MCF 10A (cell line): ENCODE measurements around the gene NDST4. TPM values are rescaled to one million over a fixed set of nuclear protein-coding genes. Genes with fewer than 3 reads are reported as not detected.

Experiments used
- BruUV-seq: library from RNA; stranded (reverse); fragments of 400-500 nt; replicated peaks from 2 replicates; lab custom pipeline; 2021; lab: Mats Ljungman, UMichigan
- CTCF ChIA-PET: fragments of 300-600 bp; sonication (Branson Sonifier 250); formaldehyde crosslinking; extraction: SDS; loops from one replicate; lab custom pipeline; 2021; ENCODE audit warnings: antibody characterized with exemption, inconsistent platforms; lab: Yijun Ruan, JAX
- POLR2A ChIA-PET: fragments of 300-600, 350-650 bp; sonication (Branson Sonifier 250); formaldehyde crosslinking; extraction: SDS; loops from one replicate; lab custom pipeline; 2020; ENCODE audit warnings: antibody characterized with exemption, inconsistent platforms; lab: Yijun Ruan, JAX
- DNase-seq: peaks from one replicate; pipeline ENCODE4 v3.0.0-alpha.2; 2018; ENCODE audit not compliant: unreplicated experiment
- H3K27ac Mint-ChIP-seq: one replicate; pipeline ENCODE4 v1.8.0; 2022; ENCODE audit warnings: mild to moderate bottlenecking, low read depth, mixed read lengths; ENCODE audit not compliant: unreplicated experiment
- H3K27me3 Mint-ChIP-seq: one replicate; pipeline ENCODE4 v1.8.0; 2022; ENCODE audit warnings: mixed read lengths; ENCODE audit not compliant: insufficient read depth, unreplicated experiment
- H3K36me3 Mint-ChIP-seq: one replicate; pipeline ENCODE4 v1.8.0; 2022; ENCODE audit warnings: mild to moderate bottlenecking, moderate library complexity, mixed read lengths; ENCODE audit not compliant: insufficient read depth, unreplicated experiment
- H3K4me1 Mint-ChIP-seq: one replicate; pipeline ENCODE4 v1.8.0; 2022; ENCODE audit warnings: mixed read lengths; ENCODE audit not compliant: insufficient read depth, unreplicated experiment
- H3K4me3 Mint-ChIP-seq: one replicate; pipeline ENCODE4 v1.8.0; 2022; ENCODE audit warnings: mild to moderate bottlenecking, moderate library complexity, mixed read lengths; ENCODE audit not compliant: unreplicated experiment
- H3K9me3 Mint-ChIP-seq: one replicate; pipeline ENCODE4 v1.8.0; 2022; ENCODE audit warnings: mixed read lengths; ENCODE audit not compliant: unreplicated experiment
- CTCF ChIP-seq: fragments of 200-600 bp; IDR thresholded peaks from one replicate; pipeline ENCODE4 v1.8.0; 2022; ENCODE audit warnings: antibody characterized with exemption, mild to moderate bottlenecking; ENCODE audit not compliant: unreplicated experiment
- intact Hi-C: fragments of 100-400 bp; cut with micrococcal nuclease; formaldehyde crosslinking; loops from 2 replicates; pipeline ENCODE4 v1.14.1; 2022
- total RNA-seq: library from RNA; stranded (reverse); gene quantifications from 2 replicates; pipeline ENCODE4 v1.2.3, GENCODE V29; 2022

The NDST4 gene
- total RNA-seq, 1 experiment from 2014 or later: not detected

GRCh38 chr4:114921790-114922591 is 191.4 kb downstream of the NDST4 start:
- no peak for DNase-seq
- ChIA-PET POLR2A (interaction anchor here (1.1 kb wide), 1 partner anchor 28 kb away, joined by 3 read pairs; no protein-coding TSS in a partner anchor), CTCF (no interaction called here)
- no peak for TF ChIP-seq CTCF
- H3K4me3 Mint-ChIP-seq: no peak overlapping the region
- no peaks in the 10 kb centered on the region for H3K36me3 Mint-ChIP-seq
- no TSS peak for BruUV-seq
- peaks cover 45% of the 10 kb centered on the region for H3K27me3 Mint-ChIP-seq
- no peaks in the 10 kb centered on the region for H3K9me3 Mint-ChIP-seq
- intact Hi-C loops: no loop called here
- H3K4me1 Mint-ChIP-seq: peaks cover 6% of the 10 kb centered on the region
- H3K27ac Mint-ChIP-seq: no peak overlapping the region

- ChIA-PET POLR2A (no interaction called here), CTCF (no interaction called here)
- no TSS peak for BruUV-seq
- DNase-seq: no peak
- H3K4me1 Mint-ChIP-seq: peaks cover 6% of the 10 kb centered on the region
- H3K36me3 Mint-ChIP-seq: no peaks in the 10 kb centered on the region
- no peak for TF ChIP-seq CTCF
- no peaks in the 10 kb centered on the region for H3K9me3 Mint-ChIP-seq
- no peak overlapping the region for H3K27ac Mint-ChIP-seq
- H3K27me3 Mint-ChIP-seq: peaks cover 51% of the 10 kb centered on the region
- intact Hi-C loops: no loop called here
- H3K4me3 Mint-ChIP-seq: no peak overlapping the region
Observed at GRCh38 chr4:114921191-114921590, 192.2 kb downstream of the NDST4 start.

- POLR2A ChIA-PET: no interaction called here
- DNase-seq: no peak
- H3K9me3 Mint-ChIP-seq: peaks cover 5% of the 10 kb centered on the region
- H3K27ac Mint-ChIP-seq: no peak overlapping the region
- H3K4me1 Mint-ChIP-seq: no peaks in the 10 kb centered on the region
- H3K36me3 Mint-ChIP-seq: no peaks in the 10 kb centered on the region
- no TSS peak for BruUV-seq
- no peak for TF ChIP-seq CTCF
- H3K27me3 Mint-ChIP-seq: peaks cover 4% of the 10 kb centered on the region
- CTCF ChIA-PET: no interaction called here
- intact Hi-C loops: no loop called here
- H3K4me3 Mint-ChIP-seq: no peak overlapping the region
Observed at GRCh38 chr4:114911111-114911510, 202.3 kb downstream of the NDST4 start.

GRCh38 chr4:114907568-114907967 is 205.9 kb downstream of the NDST4 start:
- H3K27ac Mint-ChIP-seq: no peak overlapping the region
- peaks cover 15% of the 10 kb centered on the region for H3K27me3 Mint-ChIP-seq
- no peak for DNase-seq
- ChIA-PET POLR2A (interaction anchor here (0.7 kb wide), 1 partner anchor 1745 kb away, joined by 3 read pairs; no protein-coding TSS in a partner anchor), CTCF (interaction anchor here (0.6 to 0.9 kb wide), 2 partner anchors 124 to 223 kb away, joined by 4 read pairs; no protein-coding TSS in a partner anchor)
- H3K36me3 Mint-ChIP-seq: no peaks in the 10 kb centered on the region
- H3K4me3 Mint-ChIP-seq: no peak overlapping the region
- no TSS peak for BruUV-seq
- no peaks in the 10 kb centered on the region for H3K4me1 Mint-ChIP-seq
- TF ChIP-seq CTCF: no peak
- peaks cover 5% of the 10 kb centered on the region for H3K9me3 Mint-ChIP-seq
- intact Hi-C loops: no loop called here
